Fibroblast of lung (primary cell): Measurements from ENCODE around the gene FKBP14. TPM values are rescaled to one million over a fixed set of nuclear protein-coding genes. Genes with fewer than 3 reads are reported as not detected.
"Not testable (repeated sequence)": the region's sequence is repeated elsewhere in the genome, so short reads cannot be mapped to it uniquely, and the experiment has no call there.

Experiments
- DNase-seq, 2 donors: peaks; one replicate each; pipeline versions ENCODE4 v3.0.0 to v3.0.0-alpha.2; 2010; ENCODE audit warnings: low read depth in 2 of 2
- H2AFZ ChIP-seq: 2 replicates; pipeline ENCODE4 v1.5.1; 2012; ENCODE audit warnings: low read length, control low read depth, inconsistent platforms
- H3K27ac ChIP-seq: 2 replicates; pipeline ENCODE4 v1.5.1; 2011; ENCODE audit warnings: low read length, control low read depth; ENCODE audit not compliant: insufficient read depth
- H3K27me3 ChIP-seq: 2 replicates; pipeline ENCODE4 v1.5.1; 2011; ENCODE audit warnings: mild to moderate bottlenecking, low read length; ENCODE audit not compliant: control insufficient read depth, insufficient read depth
- H3K36me3 ChIP-seq: 2 replicates; pipeline ENCODE4 v1.5.1; 2011; ENCODE audit warnings: low read length; ENCODE audit not compliant: control insufficient read depth, insufficient read depth
- H3K4me1 ChIP-seq: 2 replicates; pipeline ENCODE4 v1.5.1; 2011; ENCODE audit warnings: low read length; ENCODE audit not compliant: control insufficient read depth, insufficient read depth; ENCODE audit errors: extremely low read depth
- H3K4me2 ChIP-seq: 2 replicates; pipeline ENCODE4 v1.5.1; 2011; ENCODE audit warnings: low read length, control low read depth; ENCODE audit not compliant: insufficient read depth; ENCODE audit errors: extremely low read depth
- H3K4me3 ChIP-seq, 4 experiments: fragments of 200-600 bp in 1 of 4; sonication (generic) in 1 of 4; replicated peaks in 1 of 4; 2 replicates each; pipeline ENCODE4 v1.5.1; 2011 to 2016; ENCODE audit warnings: low read length in 4 of 4, low read depth in 3 of 4, mild to moderate bottlenecking in 3 of 4, control low read depth in 2 of 4, inconsistent platforms in 1 of 4, mixed read lengths in 1 of 4; ENCODE audit not compliant: insufficient read depth in 1 of 4; ENCODE audit errors: control extremely low read depth in 1 of 4
- H3K79me2 ChIP-seq: 2 replicates; pipeline ENCODE4 v1.5.1; 2012; ENCODE audit warnings: mild to moderate bottlenecking, low read length, inconsistent platforms; ENCODE audit not compliant: control insufficient read depth, insufficient read depth
- H3K9ac ChIP-seq: 2 replicates; pipeline ENCODE4 v1.5.1; 2011; ENCODE audit warnings: mild to moderate bottlenecking, low read length, control low read depth; ENCODE audit not compliant: insufficient read depth
- H3K9me3 ChIP-seq: 2 replicates; pipeline ENCODE4 v1.5.1; 2012; ENCODE audit warnings: low read depth, low read length; ENCODE audit not compliant: control insufficient read depth, insufficient read depth
- H4K20me1 ChIP-seq: 2 replicates; pipeline ENCODE4 v1.5.1; 2011; ENCODE audit warnings: low read length; ENCODE audit not compliant: control insufficient read depth, insufficient read depth; ENCODE audit errors: extremely low read depth
- CTCF ChIP-seq, 2 donors: IDR thresholded peaks in 1 of 2; conservative IDR thresholded peaks in 1 of 2; 1 replicate in 1 of 2; 2 replicates in 1 of 2; pipeline ENCODE4 v1.5.1; 2011 to 2012; ENCODE audit warnings: low read length in 2 of 2, control low read depth in 1 of 2, inconsistent platforms in 1 of 2, low read depth in 1 of 2, mild to moderate bottlenecking in 1 of 2
- EZH2 ChIP-seq: IDR thresholded peaks from 2 replicates; pipeline ENCODE4 v1.5.1; 2012; ENCODE audit warnings: low read length, control low read depth, mild to moderate bottlenecking; ENCODE audit errors: missing control alignments
- polyA plus RNA-seq, 2 donors: library from polyadenylated mRNA; depleted of rRNA in 1 of 2; stranded (reverse) in 1 of 2; unstranded in 1 of 2; fragments of >200 nt; gene quantifications; 2 replicates each; pipeline ENCODE4 v1.2.1, GENCODE V29; 2011 to 2012; ENCODE audit warnings: missing spikeins in 1 of 2
- total RNA-seq: library from RNA; depleted of rRNA; stranded (reverse); fragments of >200 nt; gene quantifications from 2 replicates; pipeline ENCODE4 v1.2.1, GENCODE V29; 2014

FKBP14 gene
- total and polyA plus RNA-seq, 2 donors (not counting 1 experiment from before 2014, with no cell fraction given), result 21.8 to 52.0 TPM

GRCh38 chr7:29962035-29962434 lies 64.5 kb downstream of the FKBP14 start:
- Histone ChIP-seq H3K27me3 (no peaks in the 10 kb centered on the region), H3K9ac (no peak overlapping the region), H2AFZ (no peak overlapping the region), H4K20me1 (no peaks in the 10 kb centered on the region), H3K27ac (no peak overlapping the region), H3K79me2 (peaks cover 2% of the 10 kb centered on the region), H3K9me3 (no peaks in the 10 kb centered on the region), H3K4me1 (no peaks in the 10 kb centered on the region), H3K4me3 (no peak overlapping the region), H3K4me2 (no peak overlapping the region), H3K36me3 (peaks cover 1% of the 10 kb centered on the region)
- DNase-seq, result no peak
- no peak for TF ChIP-seq EZH2
- TF ChIP-seq CTCF (conservative IDR thresholded peaks at IDR 0.05 in 1 of 2, IDR thresholded peaks at IDR 0.05 in 1 of 2; ENCODE audit: low read depth in 1 of 2, low read length in 2 of 2), result no peak

- H3K79me2 ChIP-seq, H3K27me3 ChIP-seq, H2AFZ ChIP-seq, H3K9ac ChIP-seq, H3K4me2 ChIP-seq, H3K4me1 ChIP-seq, H3K36me3 ChIP-seq, DNase-seq, H3K4me3 ChIP-seq, H3K27ac ChIP-seq, H3K9me3 ChIP-seq, H4K20me1 ChIP-seq: not testable (repeated sequence)
Observed at GRCh38 chr7:29961611-29962010, 64.9 kb downstream of the FKBP14 start.

Other genes starting within 250 kb of the FKBP14 start
- gene WIPF3, start 220.2 kb downstream of the FKBP14 start, total RNA-seq, result under 0.01 and 0.33 TPM in 2 replicates
- gene WIPF3, start 220.2 kb downstream of the FKBP14 start, polyA plus RNA-seq, result 0.02 TPM in 1 of 2 replicates, not detected in the other
- gene SCRN1, start 36.9 kb downstream of the FKBP14 start, total RNA-seq, result 86.5 and 142 TPM in 2 replicates
- 107 and 124 TPM in 2 replicates for gene SCRN1, start 36.9 kb downstream of the FKBP14 start, polyA plus RNA-seq
- 13.4 and 15.5 TPM in 2 replicates for gene PLEKHA8, start 1.7 kb upstream of the FKBP14 start, total RNA-seq
- gene PLEKHA8, start 1.7 kb upstream of the FKBP14 start, polyA plus RNA-seq, result 6.9 and 9.5 TPM in 2 replicates
- gene MTURN, start 108.3 kb upstream of the FKBP14 start, total RNA-seq, result 12.9 and 16.9 TPM in 2 replicates
- 6.8 and 7.1 TPM in 2 replicates for gene MTURN, start 108.3 kb upstream of the FKBP14 start, polyA plus RNA-seq